CD4-positive, alpha-beta T cell treated with Interferon alpha-2 for 1 hour (primary cell): ENCODE results near the gene CDADC1.
A peak's percentile ranks its signal among the peaks of the same experiment; 100 is the strongest.

Experiments
- DNase-seq, 2 donors: peaks; one replicate each; pipeline ENCODE4 v3.0.0-alpha.2; 2020 to 2022

The CDADC1 gene

DNA sequence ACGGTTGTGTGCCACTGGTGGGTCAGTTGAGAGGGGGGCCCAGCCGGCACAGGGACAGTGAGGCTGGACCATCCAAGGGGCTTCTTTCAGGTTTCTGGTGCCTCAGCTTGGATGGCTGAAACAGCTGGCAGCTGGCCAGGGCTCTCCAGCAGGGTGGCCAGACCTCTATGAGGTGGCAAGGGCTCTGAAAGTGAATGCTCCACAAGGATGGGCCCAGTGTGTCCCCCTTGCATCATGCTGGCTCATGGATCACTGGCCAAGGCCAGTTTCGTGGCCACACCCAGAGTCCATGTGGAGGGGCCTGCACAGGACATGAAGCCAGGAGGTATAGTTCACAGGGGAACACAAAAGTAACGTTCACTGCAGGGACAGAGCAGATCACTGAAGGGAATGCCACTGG lies 49.6 kb downstream of the CDADC1 start:
- no peak for DNase-seq

GRCh38 chr13:49298416-49298815 lies 50.7 kb downstream of the CDADC1 start:
- DNase-seq, result no peak

GRCh38 chr13:49298903-49299605 lies 51.3 kb downstream of the CDADC1 start:
- DNase-seq, result no peak

DNA sequence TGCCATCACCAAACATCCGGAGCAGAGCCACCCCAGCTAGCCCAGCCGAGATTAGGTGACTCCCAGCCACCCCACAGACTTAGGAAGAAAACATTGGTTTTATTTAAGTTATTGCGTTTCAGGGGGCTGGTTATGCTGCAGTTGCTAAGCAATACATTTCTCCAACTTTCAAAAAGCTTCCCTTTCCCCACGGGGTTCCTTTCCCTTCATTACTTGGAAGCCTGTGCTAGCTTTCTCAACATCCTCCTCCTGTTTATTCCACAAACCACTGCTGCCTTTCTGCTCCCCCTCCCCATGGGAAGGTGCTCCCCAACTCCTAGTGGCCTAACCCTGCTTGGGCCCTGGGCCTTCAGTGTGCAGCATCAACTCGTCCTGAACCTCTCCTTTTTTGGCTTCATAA lies 52.6 kb downstream of the CDADC1 start:
- DNase-seq, result no peak

DNA sequence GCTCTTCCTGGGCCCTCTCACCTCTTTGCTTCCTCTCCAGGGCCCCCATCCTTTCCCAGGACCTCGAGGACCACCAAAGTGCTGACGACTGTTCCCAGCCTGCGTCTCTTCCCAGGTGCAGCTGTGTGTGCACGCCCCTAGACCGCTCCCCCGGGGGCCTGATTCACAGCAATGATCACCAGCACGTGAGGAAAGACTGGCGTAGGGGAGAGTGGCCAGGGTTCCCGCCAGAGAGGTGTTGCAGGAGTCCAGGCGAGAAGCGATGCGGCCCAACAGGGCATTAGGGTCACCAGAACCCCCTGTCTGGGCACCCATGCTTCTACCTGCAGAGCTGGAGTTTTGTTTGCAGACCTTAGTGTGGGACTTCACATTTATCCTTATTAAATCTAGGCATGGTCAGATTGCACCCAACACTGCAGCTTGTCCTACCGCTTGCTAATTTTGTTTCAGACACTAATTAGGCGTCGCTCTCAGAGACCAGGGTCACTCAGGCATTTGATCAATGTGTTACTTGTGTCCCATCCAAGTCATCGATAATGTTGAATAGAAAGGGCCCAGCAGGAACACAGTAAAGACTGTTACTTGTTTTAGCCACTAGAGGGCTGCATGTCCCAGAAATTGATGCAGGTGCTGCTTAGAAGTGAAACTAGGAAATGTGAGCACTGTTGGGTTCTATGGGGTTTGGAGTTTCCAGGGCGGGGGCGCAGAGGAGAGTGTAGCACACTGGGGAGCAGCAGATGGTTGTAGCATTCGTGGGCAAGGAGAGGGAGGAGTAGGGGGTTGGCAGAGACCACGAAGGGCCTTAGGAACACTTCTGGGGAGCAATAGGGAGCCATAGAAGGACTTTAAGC lies 53.2 kb downstream of the CDADC1 start:
- DNase-seq, result peak; percentile 72 to 87

- no peak for DNase-seq
Observed at GRCh38 chr13:49302222-49302621, 54.5 kb downstream of the CDADC1 start.

GRCh38 chr13:49302817-49303216 lies 55.1 kb downstream of the CDADC1 start:
- DNase-seq, result no peak

GRCh38 chr13:49303533-49304252 lies 56.0 kb downstream of the CDADC1 start:
- no peak for DNase-seq

DNA sequence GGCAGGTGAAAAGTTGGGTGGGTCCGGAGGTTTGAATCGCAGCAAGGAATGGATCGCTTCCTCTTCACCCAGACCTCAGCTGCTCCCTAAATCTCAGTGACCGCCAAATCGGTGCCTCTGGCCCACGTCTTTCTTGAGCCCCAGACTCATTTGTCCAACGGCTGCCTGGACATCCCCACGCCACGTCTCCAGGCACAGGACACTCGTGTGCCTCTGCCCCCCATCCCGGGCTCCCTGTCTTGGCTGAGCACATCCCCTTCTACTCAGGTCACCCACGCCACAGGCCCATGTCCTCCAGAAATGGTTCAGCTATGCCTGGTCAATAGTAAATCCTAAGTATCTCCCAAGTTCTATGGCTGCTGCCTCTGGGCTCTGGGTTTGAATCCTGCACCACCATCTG lies 56.6 kb downstream of the CDADC1 start:
- DNase-seq, result no peak

GRCh38 chr13:49304763-49305700 lies 57.3 kb downstream of the CDADC1 start:
- no peak for DNase-seq

GRCh38 chr13:49305792-49306425 lies 58.2 kb downstream of the CDADC1 start:
- DNase-seq, result no peak

DNA sequence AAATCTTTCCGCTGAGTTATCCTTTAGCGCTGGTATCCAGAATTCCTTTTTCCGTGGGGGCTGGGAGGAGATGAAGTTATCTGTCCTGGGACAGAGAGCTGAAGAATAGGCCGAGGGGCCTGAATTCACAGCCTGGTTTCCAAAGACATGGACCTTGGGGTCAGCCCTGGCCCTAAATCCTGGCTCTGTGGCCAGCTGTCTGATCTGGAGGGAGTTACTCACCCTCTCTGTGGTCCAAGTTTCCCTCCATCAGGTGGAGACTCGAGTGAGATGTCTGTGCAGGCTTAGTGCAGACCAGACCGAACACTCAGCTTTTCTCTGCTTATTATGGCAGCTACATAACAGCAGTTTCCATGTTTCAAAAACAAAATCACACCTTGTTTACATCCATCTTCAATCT lies 59.6 kb downstream of the CDADC1 start:
- no peak for DNase-seq

DNA sequence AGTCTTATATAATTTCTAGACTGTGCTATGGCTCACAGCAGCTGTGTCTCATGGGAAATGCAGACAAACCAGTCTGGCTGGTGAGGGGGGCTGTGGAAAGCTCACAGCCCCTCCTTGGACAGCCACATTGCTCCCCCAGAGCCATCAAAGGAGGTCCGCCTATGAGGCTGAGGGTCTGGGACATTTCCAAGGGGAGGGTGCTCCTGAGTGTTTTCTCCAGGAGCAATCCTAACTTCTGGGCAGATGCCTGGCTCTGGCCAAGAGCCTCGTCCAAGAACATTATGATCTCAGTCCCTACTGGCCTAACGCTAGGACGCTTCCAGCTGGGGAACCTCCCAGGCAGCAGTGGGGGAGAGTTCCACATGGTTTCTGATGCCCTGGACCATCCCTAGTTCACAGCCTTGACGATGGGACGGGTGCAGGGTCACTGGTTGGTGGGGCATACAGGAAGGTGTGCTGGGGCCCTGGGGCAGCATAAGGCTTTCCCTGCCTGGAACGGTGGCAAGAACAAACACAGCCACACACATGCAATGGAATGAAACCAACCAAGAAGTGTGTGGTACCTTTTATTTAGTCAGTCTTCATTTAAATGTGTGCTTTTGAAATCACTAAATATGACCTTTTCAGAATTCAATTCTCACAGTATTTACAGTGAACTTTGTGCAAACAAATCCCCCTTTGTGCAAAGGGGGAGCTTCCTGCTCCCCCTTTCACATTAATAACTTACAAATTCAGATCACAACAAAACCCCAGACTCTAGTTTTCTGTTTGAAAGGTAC lies 60.6 kb downstream of the CDADC1 start:
- DNase-seq, result no peak

DNA sequence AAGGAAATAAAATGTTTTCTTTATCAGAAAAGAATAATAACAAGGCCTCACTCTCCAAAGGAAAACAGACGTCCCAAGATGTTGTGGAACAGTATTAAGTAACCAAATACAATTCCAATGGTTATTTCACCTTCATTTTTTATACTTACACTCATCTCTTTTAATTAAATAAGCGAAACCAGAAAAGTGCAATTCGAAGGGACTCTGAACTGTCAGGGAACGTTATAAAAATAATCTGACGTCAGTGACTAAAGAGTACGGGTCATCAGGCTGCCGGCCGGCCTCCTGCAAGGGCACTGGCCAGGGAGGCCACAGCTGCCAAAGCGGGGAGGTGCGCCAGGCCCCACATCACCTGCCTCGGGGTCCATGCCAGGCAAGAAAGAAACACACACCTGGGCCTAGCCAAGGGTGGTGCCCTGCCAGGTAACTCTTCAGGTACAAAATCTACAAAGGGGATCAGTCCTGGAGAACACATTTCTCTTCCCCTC lies 61.2 kb downstream of the CDADC1 start:
- no peak for DNase-seq

DNA sequence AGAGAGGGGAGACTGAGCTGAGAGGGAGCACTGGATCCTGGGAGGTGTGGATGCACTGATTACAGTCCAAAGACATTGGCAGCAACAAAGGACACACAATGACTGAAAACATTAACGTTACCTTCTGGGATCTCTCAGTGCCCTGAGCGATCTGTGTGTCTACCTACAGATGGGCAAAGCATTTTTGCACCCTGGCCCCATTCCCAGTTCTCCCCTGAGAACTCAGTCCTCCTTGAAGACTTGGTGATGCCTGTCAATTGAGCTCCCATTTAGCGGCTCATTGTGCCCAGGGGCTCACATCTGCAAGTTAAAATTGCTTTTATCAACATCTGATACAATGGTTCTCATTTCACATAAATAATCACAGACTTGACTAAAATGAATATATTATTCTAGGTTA lies 62.5 kb downstream of the CDADC1 start:
- DNase-seq, result no peak

- DNase-seq, result no peak
Observed at GRCh38 chr13:49311816-49312215, 64.1 kb downstream of the CDADC1 start.

GRCh38 chr13:49314344-49314882 lies 66.7 kb downstream of the CDADC1 start:
- DNase-seq, result no peak

- DNase-seq, result no peak
Observed at GRCh38 chr13:49315036-49315565, 67.4 kb downstream of the CDADC1 start.

DNA sequence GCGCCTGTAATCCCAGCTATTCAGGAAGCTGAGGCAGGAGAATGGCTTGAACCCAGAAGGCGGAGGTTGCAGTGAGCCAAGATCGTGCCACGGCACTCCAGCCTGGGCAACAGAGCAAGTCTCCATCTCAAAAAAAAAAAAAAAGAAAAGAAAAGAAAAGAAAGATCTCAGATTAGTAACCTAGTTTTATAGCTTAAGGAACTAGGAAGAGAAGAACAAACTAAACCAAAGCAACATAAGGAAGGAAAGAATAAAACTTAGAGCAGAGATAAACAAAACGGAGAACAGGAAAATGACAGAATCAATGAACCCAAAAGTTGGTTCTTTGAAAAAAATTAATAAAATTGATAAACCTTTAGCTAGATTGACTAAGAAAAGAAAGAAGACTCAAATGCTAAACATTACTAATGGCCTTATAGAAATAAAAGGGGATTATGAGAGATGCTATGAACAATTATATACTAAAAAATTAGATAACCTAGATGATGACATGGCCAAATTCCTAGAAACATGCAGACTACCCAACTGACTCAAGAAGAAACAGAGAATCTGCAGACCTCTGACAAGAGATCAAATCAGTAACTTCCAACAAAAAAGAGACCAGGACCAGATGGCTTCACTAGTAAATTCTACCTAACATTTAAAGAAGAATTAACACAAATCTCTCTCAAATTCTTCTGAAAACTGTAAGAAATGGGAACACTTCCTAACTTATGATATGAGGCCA lies 68.2 kb downstream of the CDADC1 start:
- no peak for DNase-seq

- DNase-seq, result no peak
Observed at GRCh38 chr13:49319551-49319950, 71.8 kb downstream of the CDADC1 start.
